Measurements from ENCODE around the gene CD52. TPM values are rescaled to one million over a fixed set of nuclear protein-coding genes. Genes with fewer than 3 reads are reported as not detected.

CD52 gene
- total and polyA plus RNA-seq, 2 experiments from 2014 or later, result 7.3 TPM; not detected in 1

Other genes with a start within 250 kb of the CD52 start
- gene PDIK1L, start 206.1 kb upstream of the CD52 start, total RNA-seq (2014; rRNA removed; shearing (Covaris generic)), result 3.0 and 4.3 TPM in 2 replicates
- gene PDIK1L, start 206.1 kb upstream of the CD52 start, polyA plus RNA-seq (2016; fragmentation: Nextera tagmentation; extraction: Ambion mirVana), result 1.2 and 1.6 TPM in 2 replicates
- 0.08 and 0.24 TPM in 2 replicates for gene FAM110D, start 158.9 kb upstream of the CD52 start, total RNA-seq (2014; rRNA removed; shearing (Covaris generic))
- 0.39 and 0.45 TPM in 2 replicates for gene FAM110D, start 158.9 kb upstream of the CD52 start, polyA plus RNA-seq (2016; fragmentation: Nextera tagmentation; extraction: Ambion mirVana)
- gene C1orf232, start 149.0 kb upstream of the CD52 start, total RNA-seq (2014; rRNA removed; shearing (Covaris generic)), result not detected in 2 replicates
- gene C1orf232, start 149.0 kb upstream of the CD52 start, polyA plus RNA-seq (2016; fragmentation: Nextera tagmentation; extraction: Ambion mirVana), result not detected in 2 replicates
- gene ZNF593, start 148.1 kb upstream of the CD52 start, total RNA-seq (2014; rRNA removed; shearing (Covaris generic)), result 26.2 and 32.6 TPM in 2 replicates
- 108 and 115 TPM in 2 replicates for gene ZNF593, start 148.1 kb upstream of the CD52 start, polyA plus RNA-seq (2016; fragmentation: Nextera tagmentation; extraction: Ambion mirVana)
- not detected in 2 replicates for gene ZNF593OS, start 146.1 kb upstream of the CD52 start, total RNA-seq (2014; rRNA removed; shearing (Covaris generic))
- 0.68 and 1.1 TPM in 2 replicates for gene ZNF593OS, start 146.1 kb upstream of the CD52 start, polyA plus RNA-seq (2016; fragmentation: Nextera tagmentation; extraction: Ambion mirVana)
- 11.3 and 12.5 TPM in 2 replicates for gene CNKSR1, start 140.5 kb upstream of the CD52 start, total RNA-seq (2014; rRNA removed; shearing (Covaris generic))
- gene CNKSR1, start 140.5 kb upstream of the CD52 start, polyA plus RNA-seq (2016; fragmentation: Nextera tagmentation; extraction: Ambion mirVana), result 9.7 and 9.8 TPM in 2 replicates
- not detected in 2 replicates for gene CATSPER4, start 127.4 kb upstream of the CD52 start, total RNA-seq (2014; rRNA removed; shearing (Covaris generic))
- gene CATSPER4, start 127.4 kb upstream of the CD52 start, polyA plus RNA-seq (2016; fragmentation: Nextera tagmentation; extraction: Ambion mirVana), result 0.31 and 0.35 TPM in 2 replicates
- 26.1 and 36.8 TPM in 2 replicates for gene CEP85, start 83.8 kb upstream of the CD52 start, total RNA-seq (2014; rRNA removed; shearing (Covaris generic))
- gene CEP85, start 83.8 kb upstream of the CD52 start, polyA plus RNA-seq (2016; fragmentation: Nextera tagmentation; extraction: Ambion mirVana), result 11.6 and 12.8 TPM in 2 replicates
- 28.9 and 30.9 TPM in 2 replicates for gene SH3BGRL3, start 37.9 kb upstream of the CD52 start, total RNA-seq (2014; rRNA removed; shearing (Covaris generic))
- gene SH3BGRL3, start 37.9 kb upstream of the CD52 start, polyA plus RNA-seq (2016; fragmentation: Nextera tagmentation; extraction: Ambion mirVana), result 370 and 378 TPM in 2 replicates
- gene UBXN11, start 11.3 kb upstream of the CD52 start, total RNA-seq (2014; rRNA removed; shearing (Covaris generic)), result 8.0 and 9.4 TPM in 2 replicates
- gene UBXN11, start 11.3 kb upstream of the CD52 start, polyA plus RNA-seq (2016; fragmentation: Nextera tagmentation; extraction: Ambion mirVana), result 7.3 and 8.3 TPM in 2 replicates
- 10.0 and 18.4 TPM in 2 replicates for gene CRYBG2, start 36.2 kb downstream of the CD52 start, total RNA-seq (2014; rRNA removed; shearing (Covaris generic))
- gene CRYBG2, start 36.2 kb downstream of the CD52 start, polyA plus RNA-seq (2016; fragmentation: Nextera tagmentation; extraction: Ambion mirVana), result 17.6 and 19.4 TPM in 2 replicates
- gene ZNF683, start 54.8 kb downstream of the CD52 start, total RNA-seq (2014; rRNA removed; shearing (Covaris generic)), result not detected in 2 replicates
- not detected in 2 replicates for gene ZNF683, start 54.8 kb downstream of the CD52 start, polyA plus RNA-seq (2016; fragmentation: Nextera tagmentation; extraction: Ambion mirVana)
- 1,538 and 1,571 TPM in 2 replicates for gene LIN28A, start 92.9 kb downstream of the CD52 start, total RNA-seq (2014; rRNA removed; shearing (Covaris generic))
- gene LIN28A, start 92.9 kb downstream of the CD52 start, polyA plus RNA-seq (2016; fragmentation: Nextera tagmentation; extraction: Ambion mirVana), result 604 and 648 TPM in 2 replicates
- 47.2 and 49.5 TPM in 2 replicates for gene DHDDS, start 114.4 kb downstream of the CD52 start, total RNA-seq (2014; rRNA removed; shearing (Covaris generic))
- gene DHDDS, start 114.4 kb downstream of the CD52 start, polyA plus RNA-seq (2016; fragmentation: Nextera tagmentation; extraction: Ambion mirVana), result 26.9 and 32.6 TPM in 2 replicates
- gene HMGN2, start 154.5 kb downstream of the CD52 start, total RNA-seq (2014; rRNA removed; shearing (Covaris generic)), result 330 and 377 TPM in 2 replicates
- 1,101 and 1,122 TPM in 2 replicates for gene HMGN2, start 154.5 kb downstream of the CD52 start, polyA plus RNA-seq (2016; fragmentation: Nextera tagmentation; extraction: Ambion mirVana)
- gene RPS6KA1, start 211.8 kb downstream of the CD52 start, total RNA-seq (2014; rRNA removed; shearing (Covaris generic)), result 68.6 and 84.2 TPM in 2 replicates
- gene RPS6KA1, start 211.8 kb downstream of the CD52 start, polyA plus RNA-seq (2016; fragmentation: Nextera tagmentation; extraction: Ambion mirVana), result 28.3 and 30.5 TPM in 2 replicates